Putamen (tissue), 1 donor: Measurements from ENCODE around the gene NAIP.
"Not testable (repeated sequence)": the region's sequence is repeated elsewhere in the genome, so short reads cannot be mapped to it uniquely, and the experiment has no call there.

ENCODE experiments used
- DNase-seq: peaks from one replicate; pipeline ENCODE4 v3.0.0-alpha.2; 2016; ENCODE audit warnings: low spot score

The NAIP gene, protein sequence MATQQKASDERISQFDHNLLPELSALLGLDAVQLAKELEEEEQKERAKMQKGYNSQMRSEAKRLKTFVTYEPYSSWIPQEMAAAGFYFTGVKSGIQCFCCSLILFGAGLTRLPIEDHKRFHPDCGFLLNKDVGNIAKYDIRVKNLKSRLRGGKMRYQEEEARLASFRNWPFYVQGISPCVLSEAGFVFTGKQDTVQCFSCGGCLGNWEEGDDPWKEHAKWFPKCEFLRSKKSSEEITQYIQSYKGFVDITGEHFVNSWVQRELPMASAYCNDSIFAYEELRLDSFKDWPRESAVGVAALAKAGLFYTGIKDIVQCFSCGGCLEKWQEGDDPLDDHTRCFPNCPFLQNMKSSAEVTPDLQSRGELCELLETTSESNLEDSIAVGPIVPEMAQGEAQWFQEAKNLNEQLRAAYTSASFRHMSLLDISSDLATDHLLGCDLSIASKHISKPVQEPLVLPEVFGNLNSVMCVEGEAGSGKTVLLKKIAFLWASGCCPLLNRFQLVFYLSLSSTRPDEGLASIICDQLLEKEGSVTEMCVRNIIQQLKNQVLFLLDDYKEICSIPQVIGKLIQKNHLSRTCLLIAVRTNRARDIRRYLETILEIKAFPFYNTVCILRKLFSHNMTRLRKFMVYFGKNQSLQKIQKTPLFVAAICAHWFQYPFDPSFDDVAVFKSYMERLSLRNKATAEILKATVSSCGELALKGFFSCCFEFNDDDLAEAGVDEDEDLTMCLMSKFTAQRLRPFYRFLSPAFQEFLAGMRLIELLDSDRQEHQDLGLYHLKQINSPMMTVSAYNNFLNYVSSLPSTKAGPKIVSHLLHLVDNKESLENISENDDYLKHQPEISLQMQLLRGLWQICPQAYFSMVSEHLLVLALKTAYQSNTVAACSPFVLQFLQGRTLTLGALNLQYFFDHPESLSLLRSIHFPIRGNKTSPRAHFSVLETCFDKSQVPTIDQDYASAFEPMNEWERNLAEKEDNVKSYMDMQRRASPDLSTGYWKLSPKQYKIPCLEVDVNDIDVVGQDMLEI (N-terminal part only)

GRCh38 chr5:71025289-71025953 is at the start of gene NAIP:
NAIP (minus strand) TSS chr5:71025339; CDS start chr5:71012915, 12,424 bp downstream.
- DNase-seq, result not testable (repeated sequence)

- DNase-seq, result not testable (repeated sequence)
Measured at GRCh38 chr5:71067262-71067928, 42.3 kb upstream of the NAIP start, which contains the start of gene GTF2H2. GTF2H2 (minus strand) TSS chr5:71067676; CDS start chr5:71062763, 4,913 bp downstream.

DNA sequence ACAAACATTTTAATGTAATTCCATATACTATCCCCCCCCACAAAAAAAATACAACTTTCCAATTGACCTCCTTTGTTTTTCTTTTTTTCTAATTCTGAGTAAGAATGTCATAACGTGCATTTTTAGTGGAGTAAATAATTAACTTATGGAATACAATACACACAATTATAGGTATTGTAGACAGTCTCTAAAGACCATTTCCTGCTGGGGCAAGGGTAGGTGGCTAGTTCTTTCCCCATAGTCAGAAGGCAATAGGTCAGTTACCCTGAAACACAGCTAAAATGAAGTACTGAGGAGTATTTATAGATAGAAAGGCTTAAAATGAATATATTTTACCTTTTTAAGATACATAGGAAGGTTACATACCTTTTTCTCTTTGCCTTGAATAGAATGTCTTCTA is 36.2 kb upstream of the NAIP start:
- DNase-seq, result not testable (repeated sequence)

GRCh38 chr5:71059426-71059825 is 34.3 kb upstream of the NAIP start:
- not testable (repeated sequence) for DNase-seq

- DNase-seq, result not testable (repeated sequence)
Measured at GRCh38 chr5:71044808-71045207, 19.7 kb upstream of the NAIP start.

GRCh38 chr5:71044128-71044527 is 19.0 kb upstream of the NAIP start:
- not testable (repeated sequence) for DNase-seq

DNA sequence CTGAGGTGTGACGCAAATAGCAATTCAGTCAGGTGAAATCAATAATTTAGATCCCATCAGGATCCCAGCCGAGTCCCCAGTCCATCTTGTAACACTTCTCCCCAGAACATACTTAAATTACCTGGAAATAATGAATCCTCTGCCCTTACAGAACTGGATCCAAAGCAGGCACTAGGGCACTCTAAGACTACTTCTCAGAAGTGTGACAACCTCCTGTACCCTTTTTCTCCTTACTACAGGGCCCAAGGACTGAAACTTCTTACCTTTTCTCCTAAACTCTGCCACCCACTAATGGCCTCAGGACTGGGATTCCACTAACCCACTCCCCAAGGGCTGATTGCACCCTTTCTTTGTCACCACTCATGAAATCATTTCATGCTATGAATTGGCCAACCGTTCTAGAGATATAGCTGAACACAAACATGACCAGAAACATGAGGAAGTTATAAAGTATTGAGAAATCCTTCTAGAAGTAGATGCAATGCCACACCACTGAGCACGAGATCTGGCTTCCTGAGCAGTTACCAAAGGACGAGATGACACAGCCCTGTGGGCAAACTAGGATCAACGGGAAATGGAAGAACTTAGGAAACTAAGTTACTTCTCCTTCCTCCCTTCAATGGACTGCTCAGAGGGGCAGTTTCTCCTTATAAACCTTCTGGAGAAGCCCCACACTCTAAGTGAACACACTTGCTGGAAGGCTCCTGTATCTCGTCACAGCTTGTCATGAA is 6.1 kb upstream of the NAIP start:
- not testable (repeated sequence) for DNase-seq

- DNase-seq, result not testable (repeated sequence)
Measured at GRCh38 chr5:71020643-71021042, 4.5 kb downstream of the NAIP start.

- not testable (repeated sequence) for DNase-seq
Measured at GRCh38 chr5:71018376-71019005, 6.6 kb downstream of the NAIP start.

- DNase-seq, result no peak
Measured at GRCh38 chr5:71014176-71014575, 11.0 kb downstream of the NAIP start.

DNA sequence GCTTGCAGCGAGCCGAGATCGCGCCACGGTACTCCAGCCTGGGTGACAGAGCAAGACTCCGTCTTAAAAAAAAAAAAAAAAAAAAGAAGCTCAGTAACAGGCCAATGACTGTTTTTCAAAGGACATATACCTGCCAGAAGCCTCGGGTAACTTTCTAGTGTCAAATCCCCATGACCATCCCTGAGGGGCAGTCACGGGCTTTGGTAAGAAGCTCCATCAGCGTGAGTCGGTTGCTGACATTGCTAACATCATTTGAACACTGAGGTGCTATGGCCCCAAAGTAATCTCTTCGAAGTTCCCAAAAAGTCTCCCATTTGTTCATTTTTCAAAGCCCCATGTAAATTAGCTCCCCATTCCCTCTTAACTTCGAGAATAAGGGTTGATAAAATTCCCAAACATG is 11.6 kb downstream of the NAIP start:
- no peak for DNase-seq

- no peak for DNase-seq
Measured at GRCh38 chr5:71011194-71011792, 13.8 kb downstream of the NAIP start.

DNA sequence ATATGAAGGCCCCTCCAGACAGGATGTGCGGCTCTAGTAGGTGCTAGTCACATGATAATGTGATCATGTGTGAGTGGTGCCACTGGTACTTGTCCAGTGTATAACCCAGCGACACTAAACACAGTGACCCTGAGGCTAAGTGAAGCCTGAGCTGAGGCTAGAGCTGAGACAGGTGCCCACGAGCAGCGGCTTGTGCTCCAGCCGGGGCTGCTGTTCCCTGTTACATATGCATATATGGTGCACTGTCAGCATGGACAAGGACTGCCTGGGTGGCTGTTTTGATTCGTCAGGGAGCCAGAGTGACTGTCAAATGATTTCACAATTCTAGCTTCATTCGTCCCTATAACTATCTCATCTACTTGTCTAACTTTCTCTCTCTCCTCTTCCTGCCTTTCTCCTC is 18.2 kb downstream of the NAIP start:
- DNase-seq, result not testable (repeated sequence)

DNA sequence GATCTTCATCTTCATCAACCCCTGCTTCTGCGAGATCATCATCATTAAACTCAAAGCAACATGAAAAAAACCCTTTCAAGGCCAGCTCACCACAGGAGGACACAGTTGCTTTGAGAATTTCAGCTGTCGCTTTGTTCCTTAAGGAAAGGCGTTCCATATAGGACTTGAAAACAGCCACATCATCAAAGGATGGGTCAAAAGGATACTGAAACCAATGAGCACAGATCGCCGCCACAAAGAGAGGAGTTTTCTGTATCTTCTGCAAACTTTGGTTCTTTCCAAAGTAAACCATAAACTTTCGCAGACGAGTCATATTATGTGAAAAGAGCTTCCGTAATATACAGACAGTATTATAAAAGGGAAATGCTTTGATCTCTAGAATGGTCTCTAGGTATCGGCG is 40.3 kb downstream of the NAIP start:
- not testable (repeated sequence) for DNase-seq

DNA sequence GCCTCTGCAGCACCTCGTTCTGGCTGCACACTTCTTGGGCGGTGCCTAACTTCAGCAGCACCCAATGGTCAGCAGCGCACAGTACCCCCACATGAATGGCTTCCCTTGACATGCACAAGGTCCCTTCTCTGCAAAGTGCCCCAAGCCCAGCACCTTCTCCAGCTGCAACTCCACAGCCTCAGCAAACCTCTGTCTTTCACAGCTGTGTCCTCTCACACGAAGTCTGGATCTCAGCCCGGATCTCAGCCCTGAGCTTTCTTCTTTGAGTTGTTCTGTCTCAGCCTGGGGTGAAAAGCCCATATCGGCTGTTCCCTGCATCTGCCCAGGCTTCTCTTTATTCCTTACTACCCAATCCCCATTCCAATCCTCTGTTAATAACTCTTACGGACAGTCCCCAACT is 57.9 kb downstream of the NAIP start:
- not testable (repeated sequence) for DNase-seq

- DNase-seq, result not testable (repeated sequence)
Measured at GRCh38 chr5:70964531-70964930, 60.6 kb downstream of the NAIP start.

DNA sequence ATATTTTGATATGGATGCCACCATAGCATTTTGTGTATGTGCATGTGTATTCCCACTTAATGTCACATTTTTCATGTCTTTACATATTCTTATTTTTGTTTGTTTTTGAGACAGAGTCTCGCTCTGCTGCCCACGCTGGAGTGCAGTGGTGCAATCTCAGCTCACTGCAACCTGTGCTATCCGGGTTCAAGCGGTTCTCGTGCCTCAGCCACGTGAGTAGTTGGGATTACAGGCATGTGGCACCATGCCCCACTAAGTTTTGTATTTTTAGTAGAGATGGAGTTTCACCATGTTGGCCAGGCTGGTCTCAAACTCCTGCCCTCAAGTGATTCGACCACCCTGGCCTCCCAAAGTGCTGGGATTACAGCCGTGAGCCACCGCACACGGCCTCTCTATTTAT is 72.1 kb downstream of the NAIP start:
- not testable (repeated sequence) for DNase-seq

GRCh38 chr5:70932560-70932959 is 92.6 kb downstream of the NAIP start:
- DNase-seq, result not testable (repeated sequence)

GRCh38 chr5:70931709-70932368 is 93.3 kb downstream of the NAIP start:
- not testable (repeated sequence) for DNase-seq
